Stimulated activated CD8-positive, alpha-beta memory T cell treated with anti-CD3 and anti-CD28 coated beads, Interleukin-7, amount 100 ng/mL, for 4 hours (primary cell): Measurements from ENCODE around the gene IZUMO1R.
"Not testable (repeated sequence)": the region's sequence is repeated elsewhere in the genome, so short reads cannot be mapped to it uniquely, and the experiment has no call there.

Experiments used
- DNase-seq, 2 donors: peaks; one replicate each; pipeline ENCODE4 v3.0.0-alpha.2; 2020; ENCODE audit warnings: low read depth in 2 of 2

IZUMO1R gene

GRCh38 chr11:94303966-94304958 lies at the start of gene IZUMO1R:
Gene IZUMO1R, plus strand, starts transcription at chr11:94304580. Its CDS starts 1,057 bp downstream, at chr11:94305637.
- no peak for DNase-seq

GRCh38 chr11:94271885-94272372 lies 32.5 kb upstream of the IZUMO1R start:
- no peak for DNase-seq

GRCh38 chr11:94272738-94273313 lies 31.6 kb upstream of the IZUMO1R start:
- DNase-seq, result no peak

GRCh38 chr11:94275961-94276360 lies 28.4 kb upstream of the IZUMO1R start:
- DNase-seq, result no peak

GRCh38 chr11:94276943-94277342 lies 27.4 kb upstream of the IZUMO1R start:
- DNase-seq, result no peak

GRCh38 chr11:94278207-94278606 lies 26.2 kb upstream of the IZUMO1R start:
- DNase-seq, result not testable (repeated sequence)

- no peak for DNase-seq
Measured at GRCh38 chr11:94279996-94280395, 24.4 kb upstream of the IZUMO1R start.

- no peak for DNase-seq
Measured at GRCh38 chr11:94281324-94281723, 23.1 kb upstream of the IZUMO1R start.

GRCh38 chr11:94283678-94284077 lies 20.7 kb upstream of the IZUMO1R start:
- no peak for DNase-seq

- no peak for DNase-seq
Measured at GRCh38 chr11:94295534-94295933, 8.8 kb upstream of the IZUMO1R start.

GRCh38 chr11:94297985-94298576 lies 6.3 kb upstream of the IZUMO1R start:
- no peak for DNase-seq

- DNase-seq, result no peak
Measured at GRCh38 chr11:94302776-94303175, 1.6 kb upstream of the IZUMO1R start.

GRCh38 chr11:94305146-94305545 lies 766 bp downstream of the IZUMO1R start:
- no peak for DNase-seq

- no peak for DNase-seq
Measured at GRCh38 chr11:94307101-94307791, 2.9 kb downstream of the IZUMO1R start.

GRCh38 chr11:94308024-94308423 lies 3.6 kb downstream of the IZUMO1R start:
- DNase-seq, result no peak

GRCh38 chr11:94309757-94310156 lies 5.4 kb downstream of the IZUMO1R start:
- DNase-seq, result no peak

- no peak for DNase-seq
Measured at GRCh38 chr11:94310191-94310875, 6.0 kb downstream of the IZUMO1R start.

- DNase-seq, result no peak
Measured at GRCh38 chr11:94312339-94312738, 8.0 kb downstream of the IZUMO1R start.

- no peak for DNase-seq
Measured at GRCh38 chr11:94314064-94314463, 9.7 kb downstream of the IZUMO1R start.

- DNase-seq, result no peak
Measured at GRCh38 chr11:94315664-94316063, 11.3 kb downstream of the IZUMO1R start.

- DNase-seq, result no peak
Measured at GRCh38 chr11:94322501-94322900, 18.1 kb downstream of the IZUMO1R start.
